GM12874 (cell line): ENCODE measurements around the gene NR2F6.

Experiments
- TF ChIP-seq, protein P1 (sequence below): IDR thresholded peaks from 2 replicates; pipeline ENCODE4 v1.5.1; 2011; ENCODE audit warnings: low read depth, mild to moderate bottlenecking, control low read depth, low read length, moderate library complexity; ENCODE audit not compliant: insufficient read depth

The NR2F6 gene

DNA sequence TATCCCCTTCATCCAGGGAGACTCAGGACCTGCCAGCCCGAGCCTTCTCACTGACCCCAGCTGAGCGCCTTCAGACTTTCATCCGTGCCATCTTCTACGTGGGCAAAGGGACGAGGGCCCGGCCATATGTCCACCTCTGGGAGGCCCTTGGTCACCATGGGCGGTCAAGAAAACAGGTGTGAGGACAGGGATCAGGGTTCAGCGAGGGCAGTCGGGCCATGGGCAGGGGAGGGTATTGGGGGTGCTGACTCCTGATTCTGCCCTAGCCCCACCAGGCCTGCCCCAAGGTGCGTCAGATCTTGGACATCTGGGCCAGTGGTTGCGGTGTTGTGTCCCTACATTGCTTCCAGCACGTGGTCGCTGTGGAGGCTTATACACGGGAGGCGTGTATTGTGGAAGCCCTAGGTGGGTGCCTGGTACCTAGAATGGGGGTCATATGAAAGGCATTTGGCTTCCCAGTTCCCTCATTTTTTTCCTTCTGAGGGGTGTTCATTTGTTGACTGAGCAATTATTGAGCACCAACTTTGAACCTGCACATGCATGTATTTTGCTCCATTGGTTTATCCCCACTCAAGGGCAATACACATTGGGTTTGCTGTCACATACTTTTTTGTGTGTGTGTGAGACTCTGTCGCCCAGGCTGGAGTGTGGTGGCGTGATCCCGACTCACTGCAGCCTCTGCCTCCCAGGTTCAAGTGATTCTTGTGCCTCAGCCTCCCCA lies 39.9 kb upstream of the NR2F6 start:
- TF ChIP-seq, protein P1, sequence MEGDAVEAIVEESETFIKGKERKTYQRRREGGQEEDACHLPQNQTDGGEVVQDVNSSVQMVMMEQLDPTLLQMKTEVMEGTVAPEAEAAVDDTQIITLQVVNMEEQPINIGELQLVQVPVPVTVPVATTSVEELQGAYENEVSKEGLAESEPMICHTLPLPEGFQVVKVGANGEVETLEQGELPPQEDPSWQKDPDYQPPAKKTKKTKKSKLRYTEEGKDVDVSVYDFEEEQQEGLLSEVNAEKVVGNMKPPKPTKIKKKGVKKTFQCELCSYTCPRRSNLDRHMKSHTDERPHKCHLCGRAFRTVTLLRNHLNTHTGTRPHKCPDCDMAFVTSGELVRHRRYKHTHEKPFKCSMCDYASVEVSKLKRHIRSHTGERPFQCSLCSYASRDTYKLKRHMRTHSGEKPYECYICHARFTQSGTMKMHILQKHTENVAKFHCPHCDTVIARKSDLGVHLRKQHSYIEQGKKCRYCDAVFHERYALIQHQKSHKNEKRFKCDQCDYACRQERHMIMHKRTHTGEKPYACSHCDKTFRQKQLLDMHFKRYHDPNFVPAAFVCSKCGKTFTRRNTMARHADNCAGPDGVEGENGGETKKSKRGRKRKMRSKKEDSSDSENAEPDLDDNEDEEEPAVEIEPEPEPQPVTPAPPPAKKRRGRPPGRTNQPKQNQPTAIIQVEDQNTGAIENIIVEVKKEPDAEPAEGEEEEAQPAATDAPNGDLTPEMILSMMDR = no peak

DNA sequence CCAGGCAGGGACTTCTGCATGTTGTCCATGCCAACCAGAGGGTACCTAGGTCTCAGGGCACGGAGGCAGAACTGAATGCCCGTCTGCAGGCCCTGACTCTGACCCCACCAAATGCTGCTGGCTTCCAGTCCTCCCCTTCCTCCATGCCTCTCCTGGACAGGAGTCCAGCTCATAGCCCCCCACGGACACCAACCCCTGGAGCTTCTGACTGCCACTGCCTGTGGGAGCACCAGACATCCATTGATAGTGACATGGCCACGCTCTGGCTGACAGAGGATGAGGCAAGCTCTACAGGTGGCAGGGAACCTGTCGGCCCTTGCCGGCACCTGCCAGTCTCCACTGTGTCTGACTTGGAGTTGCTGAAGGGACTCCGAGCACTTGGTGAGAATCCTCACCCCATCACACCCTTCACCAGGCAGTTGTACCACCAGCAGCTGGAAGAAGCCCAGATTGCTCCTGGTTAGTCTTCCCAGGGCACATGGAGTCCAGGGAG lies 37.8 kb upstream of the NR2F6 start:
- TF ChIP-seq, protein P1 = no peak

DNA sequence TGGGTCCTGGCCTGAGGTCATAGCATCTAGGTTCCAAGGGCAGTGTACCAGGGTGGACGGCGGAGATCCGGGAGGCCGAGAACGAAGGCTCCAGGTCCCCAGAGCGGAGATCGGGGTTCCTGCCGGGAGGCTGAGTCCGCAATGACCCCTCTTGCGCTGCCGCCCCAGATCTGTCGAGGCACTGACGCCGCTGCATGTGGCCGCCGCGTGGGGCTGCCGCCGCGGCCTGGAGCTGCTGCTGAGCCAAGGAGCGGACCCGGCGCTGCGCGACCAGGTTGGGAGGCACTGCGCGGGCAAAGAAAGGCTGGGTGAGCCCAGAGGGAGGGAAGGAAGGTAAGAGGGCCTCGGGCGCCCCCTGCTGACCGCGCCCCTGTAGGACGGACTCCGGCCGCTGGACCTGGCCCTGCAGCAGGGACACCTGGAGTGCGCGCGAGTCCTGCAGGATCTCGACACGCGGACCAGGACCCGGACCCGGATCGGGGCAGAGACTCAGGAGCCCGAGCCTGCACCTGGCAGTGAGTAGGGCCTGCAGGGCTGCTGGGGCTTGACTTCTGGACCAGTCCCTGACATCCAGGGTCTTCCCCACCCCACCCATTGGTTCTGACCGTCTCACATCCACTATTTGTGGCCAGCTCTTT lies 36.9 kb upstream of the NR2F6 start:
- TF ChIP-seq, protein P1 = peak; percentile 98

DNA sequence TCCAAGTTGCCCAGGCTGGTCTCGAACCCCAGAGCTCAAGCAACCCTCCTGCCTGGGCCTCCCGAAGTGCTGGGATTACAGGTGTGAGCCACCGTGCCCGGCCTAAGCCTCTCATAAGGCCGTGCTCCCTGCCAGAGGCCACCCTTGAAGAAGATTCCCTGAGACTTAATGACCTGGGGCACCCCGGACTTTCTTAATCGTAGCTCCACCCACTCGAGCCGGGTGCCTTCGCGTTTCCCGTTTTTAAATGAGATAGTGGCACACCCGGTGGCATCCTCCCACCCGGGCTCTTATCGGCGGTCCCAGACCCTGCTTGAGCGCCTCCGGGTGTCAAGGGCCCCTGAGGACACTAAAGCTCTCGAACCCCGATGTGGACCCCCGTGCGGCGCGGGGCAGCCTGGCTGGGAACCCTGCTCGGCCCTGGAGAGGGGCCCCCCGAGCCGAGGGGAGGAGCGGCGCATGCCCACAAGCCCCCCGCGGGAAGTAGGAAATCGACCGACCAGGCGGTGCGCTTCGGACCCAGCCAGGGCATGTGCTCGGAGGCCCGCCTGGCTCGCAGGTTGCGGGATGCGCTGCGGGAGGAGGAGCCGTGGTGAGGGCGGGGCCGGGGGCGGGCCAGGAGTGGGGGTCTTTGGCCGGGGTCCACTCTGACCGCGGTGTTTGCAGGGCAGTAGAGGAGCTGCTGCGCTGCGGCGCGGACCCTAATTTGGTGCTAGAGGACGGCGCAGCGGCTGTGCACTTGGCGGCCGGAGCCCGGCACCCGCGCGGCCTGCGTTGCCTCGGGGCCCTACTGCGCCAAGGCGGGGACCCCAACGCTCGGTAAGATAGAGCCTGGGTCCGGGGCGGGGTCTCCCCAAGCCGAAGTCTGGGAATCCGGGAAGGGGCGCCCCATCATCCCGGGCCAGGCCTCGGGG lies 35.9 kb upstream of the NR2F6 start, which contains the start of gene ANKLE1:
TSS of gene ANKLE1 (plus strand) at position 511 of the 914 bp plus-strand sequence. CDS start at position 531, 20 bp downstream.
- TF ChIP-seq, protein P1 = no peak

DNA sequence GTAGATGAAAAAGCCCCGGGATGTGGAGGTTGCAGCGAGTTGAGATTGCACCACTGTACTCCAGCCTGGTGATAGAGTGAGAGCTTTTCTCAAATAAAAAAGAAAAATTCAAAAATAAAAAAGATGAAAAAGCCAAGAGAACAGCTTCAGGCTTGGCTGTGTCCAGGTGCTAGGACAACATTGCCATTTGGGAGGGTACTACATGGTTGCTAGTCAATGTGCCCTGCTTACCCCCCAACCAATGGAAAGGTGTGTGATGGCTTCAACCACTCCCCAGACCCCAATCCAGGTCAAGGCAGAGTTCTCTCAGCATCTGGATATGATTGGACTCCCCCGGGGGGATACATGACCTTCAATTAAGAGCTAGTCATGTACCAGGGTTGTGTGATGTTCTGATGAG lies 33.7 kb upstream of the NR2F6 start:
- TF ChIP-seq, protein P1 = no peak

DNA sequence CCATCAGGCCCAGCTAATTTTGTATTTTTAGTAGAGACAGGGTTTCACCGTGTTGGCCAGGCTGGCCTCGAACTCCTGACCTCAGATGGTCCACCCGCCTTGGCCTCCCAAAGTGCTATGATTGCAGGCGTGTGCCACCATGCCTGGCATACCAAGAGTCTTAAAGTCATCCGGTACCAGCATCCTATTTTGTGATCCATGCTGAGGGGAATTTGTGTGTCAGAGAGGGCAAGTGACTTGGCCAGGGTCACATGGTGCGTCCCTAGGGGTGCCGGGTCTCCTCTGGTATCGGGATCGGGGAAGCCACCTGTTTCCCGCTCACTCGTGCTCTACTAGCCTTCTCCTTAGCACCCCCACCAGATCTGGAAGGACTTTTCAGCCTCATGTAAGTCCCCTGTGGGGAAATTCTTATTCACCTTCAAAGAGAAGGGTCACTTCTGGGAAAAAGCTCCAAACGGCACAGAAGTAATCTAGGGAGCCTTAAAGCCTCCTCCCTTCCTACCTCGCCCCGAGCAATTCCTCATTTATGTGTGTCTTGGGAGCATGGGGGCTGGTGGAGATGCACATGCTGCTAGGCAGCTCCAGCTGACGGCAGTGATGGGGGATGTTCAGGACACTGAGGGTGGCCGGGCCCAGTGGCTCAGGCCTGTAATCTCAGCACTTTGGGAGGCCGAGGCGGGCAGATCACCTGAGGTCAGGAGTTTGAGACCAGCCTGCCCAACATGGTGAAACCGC lies 29.9 kb upstream of the NR2F6 start:
- TF ChIP-seq, protein P1 = no peak
